Lower leg skin (tissue), 4 donors: ENCODE results near the gene CEP83. TPM values are rescaled to one million over a fixed set of nuclear protein-coding genes. Genes with fewer than 3 reads are reported as not detected.

Experiments used
- DNase-seq, 2 donors: peaks; one replicate each; pipeline ENCODE4 v3.0.0-alpha.2; 2019; ENCODE audit warnings: low spot score in 2 of 2
- H3K4me3 ChIP-seq: fragments of 200-600 bp; sonication (generic); 2 replicates; pipeline ENCODE4 v1.5.1; 2017; ENCODE audit warnings: mild to moderate bottlenecking, low read depth; ENCODE audit not compliant: poor library complexity, severe bottlenecking
- CTCF ChIP-seq, 3 donors: fragments of 450-650 bp; IDR thresholded peaks; one replicate each; pipeline ENCODE4 v1.5.1; 2016; ENCODE audit warnings: antibody characterized with exemption in 3 of 3, mild to moderate bottlenecking in 3 of 3, moderate library complexity in 2 of 3
- POLR2A ChIP-seq, 2 donors: fragments of 450-650 bp; IDR thresholded peaks; one replicate each; pipeline ENCODE4 v1.6.1; 2016 to 2017; ENCODE audit warnings: antibody characterized with exemption in 2 of 2, mild to moderate bottlenecking in 1 of 2, moderate library complexity in 1 of 2
- WGBS, 2 donors: methylation state at CpG; one replicate each; pipeline ENCODE4 v1.1.5; 2018; 5-methylcytosine and 5-hydroxymethylcytosine counted together
- intact Hi-C: fragments of 100-400 bp; cut with DNase I; formaldehyde crosslinking; loops from one replicate; pipeline ENCODE4 v1.15.0; 2023; ENCODE audit warnings: low total_unique reads
- total RNA-seq, 4 donors: library from RNA; depleted of rRNA; stranded (reverse); fragments of >200 nt; gene quantifications; one replicate each; pipeline ENCODE4 v1.1.0, GENCODE V29; 2016

CEP83 gene
- total RNA-seq, 4 donors from 2014 or later = 2.8 to 7.9 (median 6.5) TPM

- TF ChIP-seq CTCF (IDR thresholded peaks at IDR 0.05) (no peak), POLR2A (IDR thresholded peaks at IDR 0.05) (no peak)
- DNase-seq = no peak
- intact Hi-C loops = no loop called here
- WGBS, 2 donors = 68 to 70% methylated on average over 1 of the region's 1 CpG
- H3K4me3 ChIP-seq = no peak overlapping the region
Observed at GRCh38 chr12:94445662-94446061, 14.0 kb downstream of the CEP83 start.

- intact Hi-C loops = no loop called here
- H3K4me3 ChIP-seq = no peak overlapping the region
- WGBS, 2 donors = 94 to 98% methylated on average over 1 of the region's 1 CpG
- no peak for TF ChIP-seq POLR2A (IDR thresholded peaks at IDR 0.05)
- no peak for TF ChIP-seq CTCF (IDR thresholded peaks at IDR 0.05)
- DNase-seq = no peak
Observed at GRCh38 chr12:94437303-94437702, 22.4 kb downstream of the CEP83 start.

- DNase-seq = no peak
- no peak for TF ChIP-seq CTCF (IDR thresholded peaks at IDR 0.05)
- TF ChIP-seq POLR2A (IDR thresholded peaks at IDR 0.05) = no peak
- 61 to 62% methylated on average over 5 of the region's 5 CpGs for WGBS, 2 donors
- intact Hi-C loops = no loop called here
- H3K4me3 ChIP-seq = no peak overlapping the region
Observed at GRCh38 chr12:94435511-94435927, 24.1 kb downstream of the CEP83 start.

GRCh38 chr12:94434171-94434570, 25.5 kb downstream of the CEP83 start:
- intact Hi-C loops = no loop called here

GRCh38 chr12:94433744-94434143, 25.9 kb downstream of the CEP83 start:
- intact Hi-C loops = no loop called here
- DNase-seq = no peak
- 60 to 72% methylated on average over 1 of the region's 1 CpG for WGBS, 2 donors
- no peak overlapping the region for H3K4me3 ChIP-seq
- TF ChIP-seq POLR2A (IDR thresholded peaks at IDR 0.05) = no peak
- TF ChIP-seq CTCF (IDR thresholded peaks at IDR 0.05) = no peak

More at GRCh38 chr12:94434171-94434570, 25.5 kb downstream of the CEP83 start:
- no peak for TF ChIP-seq CTCF (IDR thresholded peaks at IDR 0.05)
- TF ChIP-seq POLR2A (IDR thresholded peaks at IDR 0.05) = no peak
- no peak overlapping the region for H3K4me3 ChIP-seq
- WGBS, 2 donors = 64 to 65% methylated on average over 3 of the region's 3 CpGs
- DNase-seq = no peak

GRCh38 chr12:94430304-94430703, 29.4 kb downstream of the CEP83 start:
- DNase-seq = no peak
- intact Hi-C loops = no loop called here
- TF ChIP-seq POLR2A (IDR thresholded peaks at IDR 0.05) (no peak), CTCF (IDR thresholded peaks at IDR 0.05) (no peak)

More at GRCh38 chr12:94430304-94430703, 29.4 kb downstream of the CEP83 start:
- H3K4me3 ChIP-seq = no peak overlapping the region
